Activated T-helper 1 cell treated with Interleukin-2 at 50 U/mL for 16 hours (primary cell): ENCODE data around the gene RABEPK.
"Not testable (repeated sequence)": the region's sequence is repeated elsewhere in the genome, so short reads cannot be mapped to it uniquely, and the experiment has no call there.

Experiments
- DNase-seq: peaks from one replicate; pipeline ENCODE4 v3.0.0-alpha.2; 2020; ENCODE audit warnings: low read depth

Gene RABEPK

GRCh38 chr9:125200216-125201047 is at the start of gene RABEPK:
TSS of gene RABEPK (plus strand) at chr9:125200542. CDS start at chr9:125203014, 2,472 bp downstream.
- peak; percentile 83 for DNase-seq

DNA sequence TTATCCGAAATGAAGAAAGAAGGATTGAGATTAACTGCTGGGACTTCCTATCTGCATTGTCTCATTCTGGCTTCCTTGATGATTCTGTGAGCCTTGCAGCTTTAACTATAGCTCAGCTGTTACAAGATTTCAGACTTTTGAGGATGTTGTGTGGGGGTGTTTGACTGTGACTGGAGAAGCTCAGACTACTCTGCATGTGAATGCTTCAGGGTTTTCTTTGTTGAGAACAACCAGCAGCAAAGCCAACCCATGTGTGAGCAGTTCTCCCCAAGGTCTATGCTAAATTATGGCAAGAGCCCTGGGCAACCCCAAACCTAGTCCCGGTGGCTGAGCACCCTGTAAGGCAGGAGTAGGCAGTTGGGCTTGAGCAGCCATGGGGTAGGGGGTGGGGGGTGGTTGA is 48.6 kb upstream of the RABEPK start:
- DNase-seq = no peak

DNA sequence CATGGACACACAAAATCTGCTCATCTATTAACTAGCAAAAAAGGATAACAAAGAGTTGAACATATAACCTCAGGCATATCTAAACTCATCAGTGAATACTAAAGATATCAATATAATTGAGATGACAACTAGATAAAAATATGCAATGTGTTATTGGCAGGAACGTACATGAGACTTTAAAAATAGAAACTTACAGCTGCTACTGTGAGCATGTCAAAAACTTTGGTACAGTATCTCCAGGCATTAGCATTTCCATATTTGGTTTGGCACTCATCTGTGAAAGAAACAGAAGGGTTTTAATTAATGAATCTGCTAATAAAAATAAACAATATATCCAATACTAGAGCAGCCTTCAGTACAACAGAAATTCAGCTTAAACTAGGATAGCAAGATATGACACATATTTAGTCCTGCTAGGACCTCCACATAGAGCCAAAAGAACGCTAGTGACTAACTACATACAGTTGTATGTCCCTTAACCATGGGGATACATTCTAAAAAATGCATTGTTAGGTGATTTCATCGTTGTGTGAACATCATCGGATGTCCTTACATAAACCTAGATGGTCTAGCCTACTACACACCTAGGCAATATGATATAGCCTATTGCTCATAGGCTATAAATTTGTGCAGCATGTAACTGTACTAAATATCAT is 46.5 kb upstream of the RABEPK start:
- DNase-seq = no peak

- no peak for DNase-seq
Observed at GRCh38 chr9:125156551-125156950, 43.8 kb upstream of the RABEPK start.

DNA sequence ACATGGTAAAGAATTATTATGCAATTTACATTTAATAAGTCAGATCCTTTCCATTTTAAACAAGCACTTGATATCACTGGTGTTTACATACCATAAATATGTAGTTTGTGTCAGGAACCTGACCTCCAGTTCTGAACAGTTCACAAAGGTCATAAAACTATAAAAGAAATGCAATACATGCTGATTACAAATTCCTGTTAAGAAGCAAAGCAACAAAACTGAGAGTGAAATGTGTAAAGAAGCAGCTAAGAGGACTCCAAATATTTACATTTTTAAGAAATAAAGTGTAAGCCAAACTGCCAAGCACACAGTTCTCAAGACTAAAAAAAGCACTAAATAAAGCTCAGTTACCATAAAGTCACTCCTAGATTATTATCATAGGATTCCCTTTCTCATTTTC is 39.6 kb upstream of the RABEPK start:
- no peak for DNase-seq

DNA sequence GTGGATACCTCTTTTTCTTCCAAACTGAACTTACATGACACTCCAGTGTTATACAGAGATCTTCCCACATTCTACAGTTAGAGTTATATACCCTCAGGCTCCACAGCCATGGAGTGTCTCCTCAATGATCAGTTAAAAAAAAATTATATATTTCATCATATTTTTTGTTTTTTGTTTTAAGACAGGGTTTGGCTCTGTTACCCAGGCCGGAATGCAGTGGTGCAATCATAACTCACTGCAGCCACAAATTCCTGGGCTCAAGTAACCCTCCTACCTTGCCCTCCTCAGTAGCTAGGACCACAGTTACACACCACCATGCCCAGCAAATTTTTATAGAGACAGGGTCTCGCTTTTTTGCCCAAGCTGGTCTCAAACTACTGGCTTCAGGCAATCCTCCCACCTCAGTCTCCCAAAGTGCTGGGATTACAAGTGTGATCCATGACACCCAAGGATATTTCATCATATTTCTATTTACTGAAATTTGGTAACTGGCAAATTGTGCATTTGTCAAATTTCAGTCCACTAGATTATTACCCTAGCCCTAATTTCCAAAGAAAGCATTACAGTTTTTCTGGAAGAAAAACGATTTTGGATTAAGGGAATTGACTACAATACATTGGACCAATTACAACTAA is 38.9 kb upstream of the RABEPK start:
- DNase-seq = no peak

DNA sequence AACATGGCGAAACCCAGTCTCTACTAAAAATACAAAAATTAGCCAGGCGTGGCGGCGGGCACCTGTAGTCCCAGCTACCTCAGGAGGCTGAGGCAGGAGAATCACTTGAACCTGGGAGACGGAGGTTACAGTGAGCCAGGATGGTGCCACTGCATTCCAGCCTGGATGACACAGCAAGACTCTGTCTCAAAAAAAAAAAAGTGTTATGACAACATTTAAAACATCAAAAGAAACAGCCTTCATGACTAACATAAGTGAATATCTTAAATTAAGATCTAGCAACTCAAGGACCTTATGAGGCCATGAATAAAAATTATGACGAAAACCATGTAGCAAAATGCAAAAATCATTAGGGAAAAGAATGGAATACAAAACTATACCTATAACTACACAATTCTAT is 37.5 kb upstream of the RABEPK start:
- DNase-seq = not testable (repeated sequence)

DNA sequence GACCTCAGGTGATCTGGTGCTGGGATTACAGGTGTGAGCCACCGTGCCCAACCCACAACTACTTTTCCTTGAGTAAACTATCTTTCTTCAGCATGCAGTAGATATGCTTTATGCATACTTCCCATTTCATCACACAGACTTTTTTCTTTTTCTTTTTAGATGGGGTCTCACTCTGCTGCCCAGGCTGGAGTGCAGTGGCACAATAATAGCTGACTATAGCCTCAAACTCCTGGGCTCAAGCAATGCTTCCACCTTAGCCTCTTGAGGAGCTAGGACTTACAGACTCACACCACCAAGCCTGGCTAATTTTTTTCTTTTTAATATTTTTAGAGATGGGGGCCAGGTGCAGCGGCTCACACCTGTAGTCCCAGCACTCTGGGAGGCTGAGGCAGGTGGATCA is 33.6 kb upstream of the RABEPK start:
- DNase-seq = no peak

DNA sequence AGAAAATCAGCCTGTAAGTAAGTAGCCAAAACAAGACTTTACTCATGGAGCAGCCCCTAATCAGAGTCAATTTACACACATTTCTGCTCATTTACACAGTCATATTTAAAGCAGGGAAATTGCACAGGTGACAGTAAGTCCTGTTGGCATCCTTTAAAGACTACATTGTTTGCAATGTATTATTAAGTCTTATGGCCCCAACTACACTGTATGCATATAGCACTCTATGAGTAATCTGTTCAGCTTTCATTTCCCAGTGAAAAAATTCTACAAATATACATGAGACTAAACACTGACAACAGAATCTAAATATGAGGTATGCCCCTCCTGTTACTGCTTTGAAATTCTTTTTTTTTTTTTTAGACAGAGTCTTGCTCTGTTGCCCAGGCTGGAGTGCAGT is 30.4 kb upstream of the RABEPK start:
- DNase-seq = no peak

DNA sequence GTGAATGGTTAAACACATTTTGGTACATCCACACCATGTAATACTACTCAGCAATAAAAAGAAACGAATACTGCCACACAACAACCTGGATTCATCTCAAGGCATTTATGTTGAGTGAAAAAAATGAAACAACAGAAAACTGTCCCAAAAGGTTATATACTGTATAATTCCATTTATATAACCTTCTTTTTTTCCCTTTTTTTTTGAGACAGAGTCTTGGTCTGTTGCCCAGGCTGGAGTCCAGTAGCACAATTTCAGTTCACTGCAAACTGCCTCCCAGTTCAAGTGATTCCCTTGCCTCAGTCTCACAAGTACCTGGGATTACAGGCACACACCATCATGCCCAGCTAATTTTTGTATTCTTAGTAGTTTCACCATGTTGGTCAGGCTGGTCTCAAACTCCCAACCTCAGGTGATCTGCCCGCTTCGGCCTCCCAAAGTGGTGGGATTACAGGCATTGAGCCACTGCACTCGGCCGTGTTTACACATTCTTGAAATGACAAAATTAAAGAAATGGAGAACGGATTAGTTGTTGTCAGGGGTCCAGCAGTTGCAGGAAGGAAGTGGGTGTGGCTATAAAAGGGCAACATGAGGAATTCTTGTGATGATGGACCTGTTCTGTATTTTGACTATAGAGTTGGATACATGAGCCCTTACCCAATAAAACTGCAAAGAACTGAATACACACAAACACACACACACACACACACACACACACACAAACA is 28.1 kb upstream of the RABEPK start:
- no peak for DNase-seq

DNA sequence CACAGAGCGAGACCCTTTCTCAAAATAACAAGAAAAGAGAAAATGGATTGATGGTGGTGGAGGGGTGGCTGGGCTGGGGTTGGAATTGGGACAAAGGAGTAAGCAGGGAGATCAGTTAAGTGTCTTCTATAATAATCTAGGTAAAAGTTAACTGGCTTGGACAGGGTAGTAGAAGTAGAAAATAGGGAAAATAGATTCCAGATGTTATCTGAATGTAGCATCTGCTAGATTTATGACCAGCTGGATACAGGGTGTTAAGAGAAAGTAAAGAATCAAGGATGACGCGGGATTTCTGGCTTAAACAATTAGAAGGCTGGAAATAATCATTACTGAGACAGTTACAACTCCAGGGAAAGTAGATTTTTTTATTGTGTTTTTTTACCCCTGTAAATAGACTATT is 23.7 kb upstream of the RABEPK start:
- no peak for DNase-seq

GRCh38 chr9:125177888-125178287 is 22.5 kb upstream of the RABEPK start:
- no peak for DNase-seq

GRCh38 chr9:125179776-125180175 is 20.6 kb upstream of the RABEPK start:
- not testable (repeated sequence) for DNase-seq

DNA sequence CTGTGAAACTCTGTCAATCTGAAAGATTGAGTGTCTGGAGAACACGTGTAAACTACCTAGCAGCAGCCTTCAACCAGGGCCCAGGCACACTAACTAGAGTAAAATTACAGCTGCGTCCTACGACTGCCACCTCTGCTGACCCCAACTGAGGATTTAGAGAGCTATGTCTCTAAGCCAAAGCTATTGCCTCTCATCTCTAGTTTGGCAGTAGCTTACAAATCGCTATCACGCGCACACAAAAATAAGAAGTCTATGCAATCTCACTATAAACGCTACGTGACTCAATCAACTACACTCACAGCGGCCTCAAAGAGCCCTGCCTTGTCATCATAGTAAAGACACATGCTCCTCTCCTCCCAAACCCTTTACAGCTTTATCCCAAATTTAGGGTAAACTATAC is 19.5 kb upstream of the RABEPK start:
- no peak for DNase-seq

GRCh38 chr9:125181756-125182155 is 18.6 kb upstream of the RABEPK start:
- not testable (repeated sequence) for DNase-seq

GRCh38 chr9:125183054-125183453 is 17.3 kb upstream of the RABEPK start:
- DNase-seq = no peak

DNA sequence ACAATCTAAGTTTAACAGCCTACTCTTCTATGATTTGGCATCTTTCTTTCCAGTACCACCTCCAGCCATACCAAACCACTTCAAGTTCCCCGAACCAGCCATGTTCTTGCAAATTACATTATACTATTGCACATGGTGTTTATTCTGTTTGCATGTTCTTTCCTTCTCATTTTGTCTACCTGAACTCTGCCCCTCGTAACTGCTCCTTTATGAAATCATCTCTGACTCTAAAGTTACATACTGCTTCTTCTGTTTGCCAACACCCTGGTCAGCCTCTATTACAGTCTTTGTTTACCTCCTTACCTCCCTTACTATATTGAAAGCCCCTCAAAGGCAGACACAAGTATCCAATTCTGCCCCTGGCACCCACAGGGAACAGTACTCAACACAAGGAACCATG is 16.8 kb upstream of the RABEPK start:
- no peak for DNase-seq

GRCh38 chr9:125189011-125189360 is 11.4 kb upstream of the RABEPK start:
- DNase-seq = peak; percentile 25

DNA sequence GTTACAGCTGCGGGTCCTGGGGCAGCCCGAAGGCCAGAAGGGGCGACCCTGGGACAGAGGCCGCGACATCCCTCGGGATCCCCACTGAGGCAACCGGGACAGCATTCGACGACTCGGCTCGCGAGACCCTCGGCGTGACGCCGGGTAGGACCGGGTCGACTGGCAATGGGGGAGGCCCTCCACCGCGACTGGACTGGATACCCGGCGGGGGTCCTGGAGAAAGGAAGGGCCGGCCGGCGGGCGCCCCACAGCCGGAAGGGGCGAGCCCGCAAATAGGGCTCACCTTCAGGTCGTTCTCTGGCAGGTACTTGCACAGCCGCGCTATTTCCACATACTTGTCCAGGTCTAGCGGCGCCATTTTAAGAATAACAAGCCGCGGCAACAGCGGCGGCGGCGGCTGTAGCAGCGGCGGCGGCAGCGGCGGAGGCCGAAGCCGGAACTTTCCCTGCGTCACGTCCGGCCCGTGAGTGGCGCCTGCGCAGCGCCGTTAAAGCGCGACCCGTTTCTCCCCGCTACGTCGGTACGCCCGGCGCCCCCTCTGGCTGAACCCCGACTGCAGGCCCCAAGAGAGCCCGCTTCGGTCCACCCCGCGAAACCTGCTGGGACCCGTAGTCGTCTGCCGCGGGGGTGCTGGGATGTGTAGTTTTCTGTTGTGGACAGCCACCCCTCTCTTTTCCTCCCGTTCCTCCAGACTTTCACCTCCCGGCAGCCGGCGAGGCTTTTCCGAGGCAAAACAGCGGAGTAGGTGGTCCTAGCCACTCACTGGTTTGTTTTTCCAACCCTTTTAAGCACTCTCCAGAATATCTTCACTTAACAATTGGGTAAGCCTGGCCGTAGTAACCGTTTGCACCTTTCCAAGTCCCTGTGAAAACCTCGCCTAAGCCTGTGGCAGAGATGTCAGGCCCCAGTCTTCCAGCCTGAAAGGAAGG is 10.7 kb upstream of the RABEPK start, which contains the start of gene PPP6C:
Gene PPP6C, minus strand, starts transcription at position 443 of the 929 bp plus-strand sequence. Its CDS starts 85 bp downstream, at position 358.
- peak; percentile 94 for DNase-seq

GRCh38 chr9:125190361-125190801 is 10.0 kb upstream of the RABEPK start:
- DNase-seq = peak; percentile 5

GRCh38 chr9:125194466-125194865 is 5.9 kb upstream of the RABEPK start:
- not testable (repeated sequence) for DNase-seq
